Measurements from ENCODE around the gene PLAAT2. TPM values are rescaled to one million over a fixed set of nuclear protein-coding genes. Genes with fewer than 3 reads are reported as not detected.
"Not testable (repeated sequence)": the region's sequence is repeated elsewhere in the genome, so short reads cannot be mapped to it uniquely, and the experiment has no call there.

The PLAAT2 gene
- total and polyA plus RNA-seq, 9 donors = 0.12 to 1.4 (median 0.35) TPM; not detected in 4

DNA sequence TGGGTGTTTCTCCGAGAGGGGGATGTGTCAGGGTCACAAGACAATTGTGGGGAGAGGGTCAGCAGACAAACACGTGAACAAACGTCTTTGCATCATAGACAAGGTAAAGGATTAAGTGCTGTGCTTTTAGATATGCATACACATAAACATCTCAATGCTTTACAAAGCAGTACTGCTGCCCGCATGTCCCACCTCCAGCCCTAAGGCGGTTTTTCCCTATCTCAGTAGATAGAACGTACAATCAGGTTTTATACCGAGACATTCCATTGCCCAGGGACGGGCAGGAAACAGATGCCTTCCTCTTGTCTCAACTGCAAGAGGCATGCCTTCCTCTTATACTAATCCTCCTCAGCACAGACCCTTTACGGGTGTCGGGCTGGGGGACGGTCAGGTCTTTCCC lies 35.0 kb downstream of the PLAAT2 start:
- not testable (repeated sequence) for H3K36me3 ChIP-seq, H3K9me3 ChIP-seq
- 51 to 72% (median 65%) methylated on average over 7 to 8 of the region's 11 CpGs for WGBS, 3 donors

GRCh38 chr11:63527667-63528066 lies 35.5 kb downstream of the PLAAT2 start:
- Histone ChIP-seq H3K27ac (no peak overlapping the region), H3K9me3 (no peaks in the 10 kb centered on the region), H3K4me1 (ENCODE audit: insufficient read depth) (peaks cover 2% of the 10 kb centered on the region), H3K27me3 (no peaks in the 10 kb centered on the region), H3K36me3 (no peaks in the 10 kb centered on the region), H3K4me3 (no peak overlapping the region)
- WGBS, 3 donors = 93 to 97% (median 97%) methylated on average over 2 of the region's 2 CpGs
- intact Hi-C loops (cut with DNase I) = no loop called here
- no peak for TF ChIP-seq POLR2A (IDR thresholded peaks at IDR 0.05)
- no peak for TF ChIP-seq EP300 (IDR thresholded peaks at IDR 0.05)
- DNase-seq = no peak

More for the DNA sequence above, 35.0 kb downstream of the PLAAT2 start:
- H3K4me1 ChIP-seq (ENCODE audit: insufficient read depth); H3K27me3 ChIP-seq; DNase-seq; H3K27ac ChIP-seq; intact Hi-C loops (cut with DNase I); H3K4me3 ChIP-seq: not testable (repeated sequence)

- no peaks in the 10 kb centered on the region for H3K4me1 ChIP-seq (ENCODE audit: insufficient read depth)
- H3K27ac ChIP-seq = no peak overlapping the region
- H3K4me3 ChIP-seq = no peak overlapping the region
- H3K9me3 ChIP-seq = no peaks in the 10 kb centered on the region
- H3K27me3 ChIP-seq = no peaks in the 10 kb centered on the region
- DNase-seq = no peak
- intact Hi-C loops (cut with DNase I) = no loop called here
- 76 to 77% (median 77%) methylated on average over 7 of the region's 7 CpGs for WGBS, 3 donors
- TF ChIP-seq, protein P1, sequence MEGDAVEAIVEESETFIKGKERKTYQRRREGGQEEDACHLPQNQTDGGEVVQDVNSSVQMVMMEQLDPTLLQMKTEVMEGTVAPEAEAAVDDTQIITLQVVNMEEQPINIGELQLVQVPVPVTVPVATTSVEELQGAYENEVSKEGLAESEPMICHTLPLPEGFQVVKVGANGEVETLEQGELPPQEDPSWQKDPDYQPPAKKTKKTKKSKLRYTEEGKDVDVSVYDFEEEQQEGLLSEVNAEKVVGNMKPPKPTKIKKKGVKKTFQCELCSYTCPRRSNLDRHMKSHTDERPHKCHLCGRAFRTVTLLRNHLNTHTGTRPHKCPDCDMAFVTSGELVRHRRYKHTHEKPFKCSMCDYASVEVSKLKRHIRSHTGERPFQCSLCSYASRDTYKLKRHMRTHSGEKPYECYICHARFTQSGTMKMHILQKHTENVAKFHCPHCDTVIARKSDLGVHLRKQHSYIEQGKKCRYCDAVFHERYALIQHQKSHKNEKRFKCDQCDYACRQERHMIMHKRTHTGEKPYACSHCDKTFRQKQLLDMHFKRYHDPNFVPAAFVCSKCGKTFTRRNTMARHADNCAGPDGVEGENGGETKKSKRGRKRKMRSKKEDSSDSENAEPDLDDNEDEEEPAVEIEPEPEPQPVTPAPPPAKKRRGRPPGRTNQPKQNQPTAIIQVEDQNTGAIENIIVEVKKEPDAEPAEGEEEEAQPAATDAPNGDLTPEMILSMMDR (IDR thresholded peaks at IDR 0.05) = no peak
- no peak for TF ChIP-seq POLR2A (IDR thresholded peaks at IDR 0.05)
- H3K36me3 ChIP-seq = no peaks in the 10 kb centered on the region
These were observed 40.0 kb downstream of the PLAAT2 start for GRCh38 chr11:63523151-63523550.

GRCh38 chr11:63521896-63522295 lies 41.3 kb downstream of the PLAAT2 start:
- Histone ChIP-seq H3K36me3 (no peaks in the 10 kb centered on the region), H3K27me3 (no peaks in the 10 kb centered on the region), H3K4me3 (no peak overlapping the region), H3K4me1 (ENCODE audit: insufficient read depth) (no peaks in the 10 kb centered on the region), H3K27ac (no peak overlapping the region), H3K9me3 (no peaks in the 10 kb centered on the region)
- no peak for TF ChIP-seq POLR2A (IDR thresholded peaks at IDR 0.05)
- no peak for TF ChIP-seq EP300 (IDR thresholded peaks at IDR 0.05)
- TF ChIP-seq, protein P1 (IDR thresholded peaks at IDR 0.05) = no peak
- intact Hi-C loops (cut with DNase I) = no loop called here
- no peak for DNase-seq
- 82 to 92% (median 84%) methylated on average over 2 of the region's 2 CpGs for WGBS, 3 donors

DNA sequence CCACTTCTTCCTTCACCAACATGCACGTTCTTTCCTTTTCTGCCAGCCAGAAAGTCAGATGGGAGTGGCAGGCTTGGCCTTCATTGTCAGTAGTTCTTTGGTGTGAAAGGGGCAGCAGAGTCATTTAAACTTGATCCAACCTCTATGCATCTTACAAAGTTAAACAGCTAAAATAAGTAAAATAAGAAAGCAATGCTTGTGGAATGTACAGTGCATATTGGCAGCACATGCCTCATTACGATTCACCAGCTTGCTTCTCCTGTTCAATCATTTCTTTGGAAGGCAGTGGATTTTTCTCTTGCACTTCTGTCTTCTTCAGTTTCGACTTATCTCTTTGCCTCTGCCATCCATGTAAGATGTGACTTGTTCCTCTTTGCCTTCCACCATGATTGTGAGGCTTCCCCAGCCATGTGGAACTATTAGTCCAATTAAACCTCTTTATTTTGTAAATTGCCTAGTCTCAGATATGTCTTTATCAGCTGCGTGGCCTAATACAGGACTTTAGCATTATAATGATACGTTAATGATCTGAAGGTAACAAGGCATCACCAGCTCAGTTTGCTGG lies 42.5 kb downstream of the PLAAT2 start:
- no peaks in the 10 kb centered on the region for H3K4me1 ChIP-seq (ENCODE audit: insufficient read depth)
- H3K27ac ChIP-seq = no peak overlapping the region
- H3K9me3 ChIP-seq = no peaks in the 10 kb centered on the region
- intact Hi-C loops (cut with DNase I) = no loop called here
- no peak overlapping the region for H3K4me3 ChIP-seq
- WGBS, 3 donors = 84 to 89% (median 86%) methylated on average over 5 of the region's 5 CpGs
- DNase-seq = no peak
- TF ChIP-seq EP300 (IDR thresholded peaks at IDR 0.05) (no peak), POLR2A (IDR thresholded peaks at IDR 0.05) (no peak)
- TF ChIP-seq, protein P1 (IDR thresholded peaks at IDR 0.05) = no peak
- H3K36me3 ChIP-seq = no peaks in the 10 kb centered on the region
- no peaks in the 10 kb centered on the region for H3K27me3 ChIP-seq

Measured in ovary (tissue), 9 donors.